Thoracic aorta (tissue), 2 donors: ENCODE results near the gene ZNF813. TPM values are rescaled to one million over a fixed set of nuclear protein-coding genes. Genes with fewer than 3 reads are reported as not detected.

ENCODE experiments used
- ATAC-seq: fragments of 150-250 bp; one replicate; pipeline ENCODE4 v1.8.0; 2017; ENCODE audit warnings: low read depth; ENCODE audit not compliant: insufficient number of reproducible peaks, low FRiP score
- DNase-seq: peaks from one replicate; pipeline ENCODE4 v3.0.0-alpha.2; 2020; ENCODE audit warnings: low spot score
- H3K27ac ChIP-seq, 2 donors: fragments of 200-600 bp; sonication (generic); 1 replicate in 1 of 2; 2 replicates in 1 of 2; pipeline ENCODE4 v1.5.1; 2016; ENCODE audit warnings: mild to moderate bottlenecking in 2 of 2, moderate library complexity in 2 of 2
- H3K27me3 ChIP-seq: fragments of 200-600 bp; sonication (generic); replicated peaks from 2 replicates; pipeline ENCODE4 v1.6.0; 2016; ENCODE audit warnings: mild to moderate bottlenecking; ENCODE audit not compliant: insufficient read depth
- H3K36me3 ChIP-seq: fragments of 200-600 bp; sonication (generic); one replicate; pipeline ENCODE4 v1.5.1; 2016
- H3K4me1 ChIP-seq, 2 donors: fragments of 200-600 bp; sonication (generic); 1 replicate in 1 of 2; 2 replicates in 1 of 2; pipeline versions ENCODE4 v1.5.1 to v1.6.0; 2016; ENCODE audit warnings: low read depth in 2 of 2, mild to moderate bottlenecking in 1 of 2; ENCODE audit not compliant: control insufficient read depth in 1 of 2
- H3K4me3 ChIP-seq: fragments of 200-600 bp; sonication (generic); 2 replicates; pipeline ENCODE4 v1.5.1; 2016; ENCODE audit warnings: mild to moderate bottlenecking
- H3K9me3 ChIP-seq: fragments of 200-600 bp; sonication (generic); 2 replicates; pipeline ENCODE4 v1.5.1; 2016
- total RNA-seq, 2 donors: library from RNA; depleted of rRNA; stranded (reverse); fragments of >200 nt; gene quantifications; one replicate each; pipeline versions ENCODE4 v1.1.0 to v1.2.3, GENCODE V29; 2016
- TF ChIP-seq, protein P1 (sequence below): fragments of 200-600 bp; sonication (generic); IDR thresholded peaks from one replicate; pipeline ENCODE4 v1.5.1; 2019; ENCODE audit warnings: antibody characterized with exemption

Gene ZNF813
- total RNA-seq, 2 donors from 2014 or later: 0.81 to 3.0 TPM

DNA sequence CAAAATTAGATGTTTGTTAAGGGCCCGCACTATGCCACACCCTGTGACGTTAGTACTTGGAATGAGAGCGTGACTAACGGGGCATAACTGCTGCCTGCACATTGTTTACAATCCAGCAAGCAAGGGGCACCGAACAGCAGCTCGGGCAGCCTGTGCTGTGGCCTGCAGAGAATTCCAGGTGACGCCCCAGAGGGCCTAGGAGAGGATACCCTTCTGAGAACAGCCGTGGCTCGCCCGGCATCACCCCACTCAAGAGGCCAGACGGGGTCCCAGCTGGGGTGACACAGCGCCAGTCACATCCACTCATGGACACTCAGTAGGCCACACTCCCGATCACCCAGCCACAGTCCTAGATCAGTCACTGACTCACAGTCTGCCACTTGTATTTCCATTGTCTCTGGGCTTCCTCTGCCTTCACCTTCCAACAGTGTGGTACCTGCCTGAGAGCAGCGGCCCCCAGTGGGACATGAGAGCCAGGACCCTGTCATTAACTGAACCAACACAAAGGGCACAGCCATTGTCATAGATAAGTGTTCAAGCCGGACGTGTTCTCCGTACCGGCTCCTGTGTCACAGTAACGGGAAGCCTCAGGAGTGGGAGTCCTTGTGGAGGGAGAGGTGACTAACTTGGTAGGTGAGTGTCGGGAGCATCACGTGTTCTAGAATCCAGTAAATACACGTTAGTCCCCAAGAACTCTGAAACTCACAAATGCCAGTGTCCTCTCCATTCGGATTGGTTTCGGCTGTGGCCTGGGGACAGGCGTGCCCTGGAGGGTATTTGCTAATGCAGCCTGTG lies 77.9 kb downstream of the ZNF813 start:
- TF ChIP-seq, protein P1, sequence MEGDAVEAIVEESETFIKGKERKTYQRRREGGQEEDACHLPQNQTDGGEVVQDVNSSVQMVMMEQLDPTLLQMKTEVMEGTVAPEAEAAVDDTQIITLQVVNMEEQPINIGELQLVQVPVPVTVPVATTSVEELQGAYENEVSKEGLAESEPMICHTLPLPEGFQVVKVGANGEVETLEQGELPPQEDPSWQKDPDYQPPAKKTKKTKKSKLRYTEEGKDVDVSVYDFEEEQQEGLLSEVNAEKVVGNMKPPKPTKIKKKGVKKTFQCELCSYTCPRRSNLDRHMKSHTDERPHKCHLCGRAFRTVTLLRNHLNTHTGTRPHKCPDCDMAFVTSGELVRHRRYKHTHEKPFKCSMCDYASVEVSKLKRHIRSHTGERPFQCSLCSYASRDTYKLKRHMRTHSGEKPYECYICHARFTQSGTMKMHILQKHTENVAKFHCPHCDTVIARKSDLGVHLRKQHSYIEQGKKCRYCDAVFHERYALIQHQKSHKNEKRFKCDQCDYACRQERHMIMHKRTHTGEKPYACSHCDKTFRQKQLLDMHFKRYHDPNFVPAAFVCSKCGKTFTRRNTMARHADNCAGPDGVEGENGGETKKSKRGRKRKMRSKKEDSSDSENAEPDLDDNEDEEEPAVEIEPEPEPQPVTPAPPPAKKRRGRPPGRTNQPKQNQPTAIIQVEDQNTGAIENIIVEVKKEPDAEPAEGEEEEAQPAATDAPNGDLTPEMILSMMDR: no peak
- peaks cover 3% of the 10 kb centered on the region for H3K36me3 ChIP-seq
- ATAC-seq (no peak), DNase-seq (no peak)
- H3K4me1 ChIP-seq: peaks cover 0 to 8% of the 10 kb centered on the region in 2 donors
- no peaks in the 10 kb centered on the region for H3K9me3 ChIP-seq
- peak overlapping the region in 1 of 2 donors; percentile 19 for H3K27ac ChIP-seq
- H3K4me3 ChIP-seq: no peak overlapping the region
- H3K27me3 ChIP-seq: no peaks in the 10 kb centered on the region

Other genes starting within 250 kb of the ZNF813 start
- 10 to 100 TPM; 20.6 to 21.7 TPM for gene ZNF677, start 212.9 kb upstream of the ZNF813 start, total RNA-seq
- not detected for gene VN1R2, start 209.4 kb upstream of the ZNF813 start, total RNA-seq
- not detected for gene VN1R4, start 200.0 kb upstream of the ZNF813 start, total RNA-seq
- gene ZNF845, start 134.0 kb upstream of the ZNF813 start, total RNA-seq: 1 to 10 TPM; 4.2 to 7.4 TPM
- gene ZNF525, start 102.0 kb upstream of the ZNF813 start, total RNA-seq: 10 to 100 TPM in 1 of 2 donors, 1 to 10 TPM in 1; 4.9 to 11.4 TPM
- 10 to 100 TPM; 10.3 to 18.5 TPM for gene ZNF765, start 72.6 kb upstream of the ZNF813 start, total RNA-seq
- gene ZNF761, start 35.7 kb upstream of the ZNF813 start, total RNA-seq: 10 to 100 TPM; 14.0 to 16.8 TPM
- gene ZNF331, start 70.4 kb downstream of the ZNF813 start, total RNA-seq: 10 to 100 TPM; 26.9 to 38.7 TPM
- gene DPRX, start 164.3 kb downstream of the ZNF813 start, total RNA-seq: not detected